ENCODE results near the gene FUCA1. TPM values are rescaled to one million over a fixed set of nuclear protein-coding genes. Genes with fewer than 3 reads are reported as not detected.

The FUCA1 gene
- total and polyA plus RNA-seq, 2 of the 4 experiments (the other 2 are of a cell fraction) = 2.9 to 3.5 TPM

DNA sequence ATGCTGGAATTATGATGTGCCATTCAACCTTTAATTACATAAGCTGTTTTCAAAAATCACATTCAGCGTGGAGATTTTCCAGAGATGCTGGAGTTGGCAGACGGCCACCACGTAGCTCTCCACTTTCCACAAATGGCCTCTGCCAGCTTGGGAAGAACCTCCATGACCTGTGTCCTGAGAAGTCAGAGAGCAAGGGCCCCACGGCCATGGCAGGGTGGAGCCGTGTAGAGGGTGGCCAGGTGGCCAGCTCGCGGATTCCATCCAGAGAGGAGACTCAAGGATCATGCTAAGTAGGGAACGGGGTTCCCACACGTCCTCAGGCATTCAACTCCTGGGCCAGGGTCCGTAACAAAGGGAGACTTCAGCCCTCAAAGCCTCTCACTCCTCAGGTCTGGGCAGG, 66.2 kb downstream of the FUCA1 start:
- intact Hi-C loops (cut with micrococcal nuclease) = no loop called here
- POLR2A ChIA-PET (ENCODE audit: unreplicated experiment) = no interaction called here

More for the DNA sequence above, 66.2 kb downstream of the FUCA1 start:
- peaks cover 12% of the 10 kb centered on the region; the same call in 1 of the 2 replicates for H3K9me1 ChIP-seq (ENCODE audit: insufficient read depth, low read length)
- no peak overlapping the region for H3K14ac ChIP-seq (replicated peaks; ENCODE audit: low read depth, low read length)
- no peak overlapping the region for H4K8ac ChIP-seq (ENCODE audit: low read depth in 2 of 2, low read length in 2 of 2)
- no peak overlapping the region for H3K27ac ChIP-seq (ENCODE audit: insufficient read depth, low read length)
- no peaks in the 10 kb centered on the region for H4K20me1 ChIP-seq (ENCODE audit: insufficient read depth, low read length)
- H2AK5ac ChIP-seq (ENCODE audit: low read depth, low read length) = no peak overlapping the region
- dilution Hi-C loops (cut with HindIII; ENCODE audit: low sequenced_read_pairs, unreplicated experiment) (no loop called here), in situ Hi-C loops (cut with MboI; ENCODE audit: low sequenced_read_pairs) (no loop called here)
- CTCF ChIA-PET = interaction anchor here (0.8 kb wide), 1 partner anchor 9 kb away, joined by 3 read pairs; no protein-coding TSS in a partner anchor
- peaks cover 7% of the 10 kb centered on the region; the same call in 1 of the 2 replicates for H3K4me1 ChIP-seq (ENCODE audit: control insufficient read depth, insufficient read depth, low read length)
- WGBS, 2 experiments (ENCODE audit: extremely low coverage in 2 of 2, insufficient read length in 1 of 2) = no CpG with 5 or more reads among the region's 10 CpGs
- no peak for TF ChIP-seq RCOR1 (IDR thresholded peaks at IDR 0.05; ENCODE audit: insufficient replicate concordance, low read length)
- H3K4ac ChIP-seq (ENCODE audit: low read depth, low read length) = no peak overlapping the region
- no peaks in the 10 kb centered on the region for H3K9me3 ChIP-seq (ENCODE audit: control insufficient read depth, insufficient read depth, low read length)
- DNase-seq = no peak
- ATAC-seq (ENCODE audit: low read depth) = no peak
- H2BK5ac ChIP-seq (ENCODE audit: low read depth, low read length, poor library complexity, severe bottlenecking) = no peak overlapping the region
- no peak overlapping the region for H3K23ac ChIP-seq (ENCODE audit: low read depth, low read length)
- H3K18ac ChIP-seq (ENCODE audit: low read depth, low read length) = no peak overlapping the region
- H2BK15ac ChIP-seq (ENCODE audit: low read depth, low read length) = no peak overlapping the region
- no peaks in the 10 kb centered on the region for H3K27me3 ChIP-seq (ENCODE audit: control insufficient read depth, insufficient read depth, low read length)
- no peak overlapping the region for H3K4me2 ChIP-seq (ENCODE audit: low read depth, low read length)
- no peak overlapping the region for H3K9ac ChIP-seq (ENCODE audit: low read depth, low read length)
- no peak overlapping the region for H2BK20ac ChIP-seq (ENCODE audit: low read depth, low read length)
- no peak overlapping the region for H3K4me3 ChIP-seq (ENCODE audit: insufficient read depth, low read depth, low read length)
- H3K36me3 ChIP-seq (ENCODE audit: control insufficient read depth, insufficient read depth, low read length) = peaks cover 19% of the 10 kb centered on the region
- H3K79me1 ChIP-seq (ENCODE audit: low read depth in 1 of 2, low read length in 2 of 2) = peaks cover 17 to 33% of the 10 kb centered on the region in 2 experiments
- H3K56ac ChIP-seq (ENCODE audit: extremely low read depth, insufficient read depth, low read length) = no peak overlapping the region
- no peak overlapping the region for H2AFZ ChIP-seq (replicated peaks; ENCODE audit: low read length, poor library complexity)
- H2AK9ac ChIP-seq (replicated peaks; ENCODE audit: low read depth, low read length, poor library complexity) = peak overlapping the region; percentile 75
- H4K5ac ChIP-seq (ENCODE audit: low read depth, low read length) = no peak overlapping the region
- no peak overlapping the region for H2BK120ac ChIP-seq (ENCODE audit: low read depth, low read length)
- H4K91ac ChIP-seq (ENCODE audit: insufficient read depth, low read depth, low read length) = no peak overlapping the region
- BruUV-seq (replicated peaks) = TSS peak; percentile 60
